LoVo (cell line): ENCODE measurements around the gene MYBPC2.
"Not testable (repeated sequence)": the region's sequence is repeated elsewhere in the genome, so short reads cannot be mapped to it uniquely, and the experiment has no call there.

ENCODE experiments used
- DNase-seq: peaks from one replicate; pipeline ENCODE4 v3.0.0-alpha.2; 2016; ENCODE audit warnings: low spot score

The MYBPC2 gene

GRCh38 chr19:50459638-50460037 is 26.9 kb downstream of the MYBPC2 start:
- no peak for DNase-seq

GRCh38 chr19:50460161-50460765 is 27.6 kb downstream of the MYBPC2 start:
- DNase-seq = no peak

- DNase-seq = peak; percentile 74
These were observed 28.6 kb downstream of the MYBPC2 start for GRCh38 chr19:50461066-50461875.

GRCh38 chr19:50462970-50463369 is 30.3 kb downstream of the MYBPC2 start:
- no peak for DNase-seq

GRCh38 chr19:50464348-50464747 is 31.7 kb downstream of the MYBPC2 start:
- no peak for DNase-seq

- DNase-seq = no peak
These were observed 32.3 kb downstream of the MYBPC2 start for GRCh38 chr19:50465000-50465399.

- no peak for DNase-seq
These were observed 33.5 kb downstream of the MYBPC2 start for GRCh38 chr19:50465986-50466705.

- no peak for DNase-seq
These were observed 34.0 kb downstream of the MYBPC2 start for GRCh38 chr19:50466706-50467039.

GRCh38 chr19:50467566-50467965 is 34.9 kb downstream of the MYBPC2 start:
- no peak for DNase-seq

- no peak for DNase-seq
These were observed 36.1 kb downstream of the MYBPC2 start for GRCh38 chr19:50468818-50469217.

GRCh38 chr19:50473336-50473735 is 40.6 kb downstream of the MYBPC2 start:
- not testable (repeated sequence) for DNase-seq

GRCh38 chr19:50475101-50475568 is 42.4 kb downstream of the MYBPC2 start:
- no peak for DNase-seq

- DNase-seq = no peak
These were observed 43.1 kb downstream of the MYBPC2 start for GRCh38 chr19:50475736-50476223.

GRCh38 chr19:50476224-50476906 is 43.7 kb downstream of the MYBPC2 start, which contains the start of the genes EMC10 and GARIN5A:
TSS of gene EMC10 (plus strand) at chr19:50476507. CDS start at chr19:50476545, 38 bp downstream.
TSS of gene GARIN5A (minus strand) at chr19:50476848. CDS start at chr19:50476388, 460 bp downstream.
- DNase-seq = peak; percentile 95

GRCh38 chr19:50476907-50477238 is 44.2 kb downstream of the MYBPC2 start:
- no peak for DNase-seq

- DNase-seq = no peak
These were observed 45.2 kb downstream of the MYBPC2 start for GRCh38 chr19:50477751-50478515.

- no peak for DNase-seq
These were observed 46.4 kb downstream of the MYBPC2 start for GRCh38 chr19:50478901-50479715.

- no peak for DNase-seq
These were observed 47.1 kb downstream of the MYBPC2 start for GRCh38 chr19:50479761-50480251.

- DNase-seq = no peak
These were observed 47.8 kb downstream of the MYBPC2 start for GRCh38 chr19:50480281-50481111.
